Measurements from ENCODE around the gene FAM83G.

GRCh38 chr17:19011581-19011980 is 7.0 kb upstream of the FAM83G start:
- TF ChIP-seq CTCF (IDR thresholded peaks at IDR 0.05) (no peak), POLR2A (IDR thresholded peaks at IDR 0.05) (no peak)
